ENCODE results near the gene KIAA1549. TPM values are rescaled to one million over a fixed set of nuclear protein-coding genes. Genes with fewer than 3 reads are reported as not detected.

Gene KIAA1549
- total and polyA plus RNA-seq, 12 donors = 0.49 to 2.1 (median 1.6) TPM

- Histone ChIP-seq H3K27ac (no peak overlapping the region), H3K4me3 (no peak overlapping the region), H3K9me3 (no peaks in the 10 kb centered on the region), H3K27me3 (no peaks in the 10 kb centered on the region), H3K36me3 (no peaks in the 10 kb centered on the region), H3K4me1 (peaks cover 0 to 13% (median 0%) of the 10 kb centered on the region in 9 donors)
- TF ChIP-seq CTCF (IDR thresholded peaks at IDR 0.05) = no peak
- DNase-seq (no peak), ATAC-seq (no peak)
- intact Hi-C loops (cut with DNase I) = no loop called here
- WGBS, 2 donors = 86 to 87% methylated on average over 12 of the region's 12 CpGs
These were observed 139.1 kb downstream of the KIAA1549 start for GRCh38 chr7:138842111-138842510.

GRCh38 chr7:138838166-138838565 is 143.0 kb downstream of the KIAA1549 start:
- Histone ChIP-seq H3K9me3 (no peaks in the 10 kb centered on the region), H3K36me3 (no peaks in the 10 kb centered on the region), H3K4me1 (peaks cover 0 to 15% (median 0%) of the 10 kb centered on the region in 9 donors), H3K4me3 (peak overlapping the region in 6 of 10 donors; percentile 10 to 49 (median 32)), H3K27me3 (no peaks in the 10 kb centered on the region), H3K27ac (peak overlapping the region in 4 of 10 donors; percentile 1 to 34 (median 31))
- DNase-seq (no peak), ATAC-seq (peak in 1 of 8 donors; percentile 27)
- intact Hi-C loops (cut with DNase I) = loop anchor here in 1 of 10 donors (10.0 kb wide), 1 partner anchor 57 kb away; no protein-coding TSS in a partner anchor
- 68% methylated on average over 9 of the region's 9 CpGs for WGBS, 2 donors
- TF ChIP-seq CTCF (IDR thresholded peaks at IDR 0.05) = no peak

GRCh38 chr7:138837627-138838026 is 143.6 kb downstream of the KIAA1549 start:
- Histone ChIP-seq H3K4me3 (peak overlapping the region in 7 of 10 donors; percentile 10 to 49 (median 30)), H3K4me1 (peaks cover 0 to 15% (median 0%) of the 10 kb centered on the region in 9 donors), H3K27ac (peak overlapping the region in 4 of 10 donors; percentile 1 to 34 (median 31)), H3K36me3 (no peaks in the 10 kb centered on the region), H3K27me3 (no peaks in the 10 kb centered on the region), H3K9me3 (no peaks in the 10 kb centered on the region)
- WGBS, 2 donors = 49 to 50% methylated on average over 13 of the region's 13 CpGs
- peak; percentile 35 to 42 for DNase-seq
- intact Hi-C loops (cut with DNase I) = loop anchor here in 1 of 10 donors (10.0 kb wide), 1 partner anchor 57 kb away; no protein-coding TSS in a partner anchor
- peak; percentile 27 to 74 (median 60) for ATAC-seq
- no peak for TF ChIP-seq CTCF (IDR thresholded peaks at IDR 0.05)

GRCh38 chr7:138835087-138835486 is 146.1 kb downstream of the KIAA1549 start:
- TF ChIP-seq CTCF (IDR thresholded peaks at IDR 0.05) = no peak
- Histone ChIP-seq H3K36me3 (no peaks in the 10 kb centered on the region), H3K27ac (no peak overlapping the region), H3K9me3 (no peaks in the 10 kb centered on the region), H3K4me1 (peaks cover 0 to 15% (median 0%) of the 10 kb centered on the region in 9 donors), H3K4me3 (no peak overlapping the region), H3K27me3 (no peaks in the 10 kb centered on the region)
- 93 to 94% methylated on average over 11 of the region's 11 CpGs for whole genome bisulfite sequencing, 2 donors
- ATAC-seq (no peak), DNase-seq (no peak)
- intact Hi-C loops (cut with DNase I) = loop anchor here in 1 of 10 donors (10.0 kb wide), 1 partner anchor 60 kb away; no protein-coding TSS in a partner anchor
